ENCODE measurements around the gene CHST7.

CHST7 gene

GRCh38 chrX:46599051-46599560 is 25.5 kb downstream of the CHST7 start:
- H3K4me1 ChIP-seq (ENCODE audit: insufficient read depth, low read length) = no peaks in the 10 kb centered on the region
- H3K36me3 ChIP-seq (ENCODE audit: insufficient read depth, low read length) = no peaks in the 10 kb centered on the region
- no peaks in the 10 kb centered on the region for H3K9me3 ChIP-seq (ENCODE audit: low read length)

DNA sequence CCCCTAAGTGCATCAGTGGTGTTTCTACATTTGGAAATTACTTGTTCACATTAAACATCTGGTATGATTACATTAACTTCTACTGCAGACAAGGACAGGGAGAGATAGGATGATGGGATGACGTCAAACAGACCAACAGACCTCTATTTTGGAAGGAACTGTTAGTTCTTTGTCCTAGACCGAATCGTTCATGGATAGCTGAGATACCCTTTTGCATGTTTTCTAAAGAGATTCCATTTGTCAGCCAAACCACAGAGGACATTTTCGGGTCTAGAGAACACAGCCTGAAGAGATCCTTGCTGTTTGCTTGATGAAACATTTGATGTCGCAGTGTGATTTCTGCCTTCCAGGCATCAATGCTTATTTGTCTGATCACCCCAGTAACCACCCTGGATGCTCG is 27.7 kb downstream of the CHST7 start:
- Histone ChIP-seq H3K9me3 (ENCODE audit: low read length) (no peaks in the 10 kb centered on the region), H3K36me3 (ENCODE audit: insufficient read depth, low read length) (no peaks in the 10 kb centered on the region), H3K4me1 (ENCODE audit: insufficient read depth, low read length) (no peaks in the 10 kb centered on the region), H2AFZ (ENCODE audit: low read depth, low read length) (no peak overlapping the region), H3K27me3 (ENCODE audit: insufficient read depth, low read length) (peaks cover 3% of the 10 kb centered on the region), H3K4me3 (ENCODE audit: low read length) (no peak overlapping the region)

More at GRCh38 chrX:46599051-46599560, 25.5 kb downstream of the CHST7 start:
- Histone ChIP-seq H2AFZ (ENCODE audit: low read depth, low read length) (no peak overlapping the region), H3K27me3 (ENCODE audit: insufficient read depth, low read length) (peaks cover 3% of the 10 kb centered on the region), H3K4me3 (ENCODE audit: low read length) (no peak overlapping the region)

DNA sequence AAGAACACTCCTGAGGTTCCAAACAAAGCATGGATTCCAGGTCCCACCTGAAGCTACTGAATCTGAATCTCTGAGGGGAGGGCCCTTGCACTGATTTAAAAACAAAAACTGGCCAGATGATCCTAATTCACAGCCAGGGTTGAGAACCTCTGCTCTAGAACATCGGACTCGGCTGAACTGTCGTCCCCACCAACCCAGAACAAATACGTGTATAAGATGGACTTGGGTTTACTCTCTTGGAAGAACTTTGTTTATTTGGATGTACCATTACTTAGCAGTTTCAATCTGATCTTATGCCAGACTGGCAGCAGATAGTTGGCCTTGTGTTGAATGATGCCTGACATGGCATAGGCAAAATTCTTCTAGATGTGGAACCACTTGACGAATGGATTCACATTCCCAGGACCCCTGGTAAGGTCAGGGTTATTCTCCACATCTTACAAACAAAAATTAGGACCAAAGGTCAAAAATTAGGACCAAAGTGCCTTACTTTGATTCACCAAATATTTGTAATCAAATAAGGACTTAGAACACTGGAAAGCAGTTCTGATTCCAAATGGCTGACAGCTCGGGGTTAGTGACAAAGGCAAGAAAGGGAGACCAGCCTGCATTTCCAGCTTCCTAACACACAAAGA is 29.0 kb downstream of the CHST7 start:
- H3K9me3 ChIP-seq (ENCODE audit: low read length) = no peaks in the 10 kb centered on the region
- H3K4me3 ChIP-seq (ENCODE audit: low read length) = no peak overlapping the region
- no peaks in the 10 kb centered on the region for H3K4me1 ChIP-seq (ENCODE audit: insufficient read depth, low read length)
- H2AFZ ChIP-seq (ENCODE audit: low read depth, low read length) = no peak overlapping the region
- peaks cover 3% of the 10 kb centered on the region for H3K27me3 ChIP-seq (ENCODE audit: insufficient read depth, low read length)
- H3K36me3 ChIP-seq (ENCODE audit: insufficient read depth, low read length) = no peaks in the 10 kb centered on the region

DNA sequence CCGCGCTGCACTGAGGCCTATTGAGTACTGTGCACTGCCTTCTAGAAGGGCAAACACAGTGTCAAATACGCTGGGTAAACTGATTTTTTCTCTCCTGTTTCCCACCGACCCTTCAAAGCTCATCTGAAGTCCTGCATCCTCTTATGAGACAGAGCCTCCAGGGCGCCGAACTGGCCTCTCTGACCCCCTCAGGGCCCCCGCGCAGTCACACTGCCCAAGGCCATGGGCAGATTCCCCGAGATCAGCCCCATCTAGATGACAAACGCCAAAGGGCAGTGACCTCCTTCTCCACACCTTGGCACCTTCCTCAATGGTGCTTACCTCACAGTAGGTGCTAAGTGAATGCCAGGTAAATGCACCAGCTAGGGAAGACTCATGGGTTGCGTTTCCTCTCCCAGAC is 34.4 kb downstream of the CHST7 start:
- H3K4me1 ChIP-seq (ENCODE audit: insufficient read depth, low read length) = no peaks in the 10 kb centered on the region
- H3K4me3 ChIP-seq (ENCODE audit: low read length) = no peak overlapping the region
- no peaks in the 10 kb centered on the region for H3K27me3 ChIP-seq (ENCODE audit: insufficient read depth, low read length)
- H3K9me3 ChIP-seq (ENCODE audit: low read length) = no peaks in the 10 kb centered on the region
- H3K36me3 ChIP-seq (ENCODE audit: insufficient read depth, low read length) = no peaks in the 10 kb centered on the region
- H2AFZ ChIP-seq (ENCODE audit: low read depth, low read length) = no peak overlapping the region

GRCh38 chrX:46610070-46610658 is 36.6 kb downstream of the CHST7 start:
- H3K9me3 ChIP-seq (ENCODE audit: low read length) = no peaks in the 10 kb centered on the region
- H3K27me3 ChIP-seq (ENCODE audit: insufficient read depth, low read length) = no peaks in the 10 kb centered on the region
- no peaks in the 10 kb centered on the region for H3K36me3 ChIP-seq (ENCODE audit: insufficient read depth, low read length)
- H3K4me3 ChIP-seq (ENCODE audit: low read length) = no peak overlapping the region
- no peak overlapping the region for H2AFZ ChIP-seq (ENCODE audit: low read depth, low read length)
- H3K4me1 ChIP-seq (ENCODE audit: insufficient read depth, low read length) = no peaks in the 10 kb centered on the region

DNA sequence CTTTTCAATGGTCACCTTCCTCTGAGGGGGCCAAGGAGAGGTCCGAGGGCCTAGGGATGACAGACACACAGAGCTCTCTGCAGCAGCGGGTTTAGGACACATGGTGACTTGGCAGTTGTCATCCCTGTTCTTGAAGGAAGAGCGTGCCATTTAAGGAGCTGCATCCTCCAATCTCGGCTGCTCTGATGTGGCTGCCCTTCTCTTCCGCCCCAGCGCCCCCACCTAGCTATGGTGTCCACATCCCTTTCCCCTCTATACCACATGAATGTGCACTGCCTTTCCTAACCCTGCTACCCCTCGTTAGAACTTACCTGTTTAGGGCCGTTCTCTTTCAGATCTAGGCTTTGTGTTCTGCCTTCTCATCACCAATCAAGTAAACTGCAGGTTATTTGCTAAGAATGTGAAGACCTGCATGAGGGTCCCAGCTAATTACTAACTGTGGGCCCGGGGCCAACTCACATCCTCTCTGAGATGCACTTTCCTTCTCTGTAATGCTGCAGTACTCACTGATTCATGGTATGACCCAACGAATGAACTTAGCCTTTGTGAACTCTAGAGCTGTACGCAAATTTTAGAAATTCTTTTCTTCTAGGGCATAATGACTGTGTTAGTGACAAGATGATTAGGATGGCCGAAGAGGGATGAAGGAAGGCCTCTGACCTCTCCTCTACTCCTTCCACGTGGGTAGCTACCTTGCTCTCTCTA is 38.2 kb downstream of the CHST7 start:
- H2AFZ ChIP-seq (ENCODE audit: low read depth, low read length) = no peak overlapping the region
- H3K4me1 ChIP-seq (ENCODE audit: insufficient read depth, low read length) = no peaks in the 10 kb centered on the region
- H3K36me3 ChIP-seq (ENCODE audit: insufficient read depth, low read length) = no peaks in the 10 kb centered on the region
- no peaks in the 10 kb centered on the region for H3K27me3 ChIP-seq (ENCODE audit: insufficient read depth, low read length)
- H3K4me3 ChIP-seq (ENCODE audit: low read length) = no peak overlapping the region
- H3K9me3 ChIP-seq (ENCODE audit: low read length) = no peaks in the 10 kb centered on the region

GRCh38 chrX:46617906-46618305 is 44.3 kb downstream of the CHST7 start:
- no peaks in the 10 kb centered on the region for H3K9me3 ChIP-seq (ENCODE audit: low read length)
- H3K27me3 ChIP-seq (ENCODE audit: insufficient read depth, low read length) = no peaks in the 10 kb centered on the region
- H3K4me3 ChIP-seq (ENCODE audit: low read length) = no peak overlapping the region
- H3K36me3 ChIP-seq (ENCODE audit: insufficient read depth, low read length) = no peaks in the 10 kb centered on the region
- no peaks in the 10 kb centered on the region for H3K4me1 ChIP-seq (ENCODE audit: insufficient read depth, low read length)
- no peak overlapping the region for H2AFZ ChIP-seq (ENCODE audit: low read depth, low read length)

- no peaks in the 10 kb centered on the region for H3K9me3 ChIP-seq (ENCODE audit: low read length)
- H3K36me3 ChIP-seq (ENCODE audit: insufficient read depth, low read length) = no peaks in the 10 kb centered on the region
- H3K4me3 ChIP-seq (ENCODE audit: low read length) = no peak overlapping the region
Observed at GRCh38 chrX:46618947-46619346, 45.4 kb downstream of the CHST7 start.

DNA sequence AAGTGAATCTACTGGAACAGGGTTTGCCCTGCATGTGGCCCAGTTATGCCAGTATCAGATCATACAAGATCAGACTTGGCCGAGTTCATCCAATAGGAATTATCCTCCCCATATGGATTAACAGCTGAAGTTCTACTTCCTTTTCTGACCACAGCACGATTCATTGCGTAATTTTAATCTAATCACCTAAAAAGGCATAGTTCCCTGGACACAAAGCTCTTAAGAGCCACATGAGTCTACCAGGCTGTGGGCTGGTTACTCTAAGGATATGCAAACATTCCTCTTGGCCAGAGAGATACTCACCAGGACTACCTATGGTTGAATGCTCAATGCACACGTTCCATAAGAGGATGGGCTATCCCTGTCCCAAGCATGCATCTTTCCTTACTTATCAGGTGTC is 46.9 kb downstream of the CHST7 start:
- H3K4me1 ChIP-seq (ENCODE audit: insufficient read depth, low read length) = no peaks in the 10 kb centered on the region
- H3K27me3 ChIP-seq (ENCODE audit: insufficient read depth, low read length) = no peaks in the 10 kb centered on the region
- no peaks in the 10 kb centered on the region for H3K9me3 ChIP-seq (ENCODE audit: low read length)
- no peak overlapping the region for H3K4me3 ChIP-seq (ENCODE audit: low read length)
- H3K36me3 ChIP-seq (ENCODE audit: insufficient read depth, low read length) = no peaks in the 10 kb centered on the region
- H2AFZ ChIP-seq (ENCODE audit: low read depth, low read length) = no peak overlapping the region

More at GRCh38 chrX:46618947-46619346, 45.4 kb downstream of the CHST7 start:
- H3K4me1 ChIP-seq (ENCODE audit: insufficient read depth, low read length) = no peaks in the 10 kb centered on the region
- no peaks in the 10 kb centered on the region for H3K27me3 ChIP-seq (ENCODE audit: insufficient read depth, low read length)
- no peak overlapping the region for H2AFZ ChIP-seq (ENCODE audit: low read depth, low read length)

DNA sequence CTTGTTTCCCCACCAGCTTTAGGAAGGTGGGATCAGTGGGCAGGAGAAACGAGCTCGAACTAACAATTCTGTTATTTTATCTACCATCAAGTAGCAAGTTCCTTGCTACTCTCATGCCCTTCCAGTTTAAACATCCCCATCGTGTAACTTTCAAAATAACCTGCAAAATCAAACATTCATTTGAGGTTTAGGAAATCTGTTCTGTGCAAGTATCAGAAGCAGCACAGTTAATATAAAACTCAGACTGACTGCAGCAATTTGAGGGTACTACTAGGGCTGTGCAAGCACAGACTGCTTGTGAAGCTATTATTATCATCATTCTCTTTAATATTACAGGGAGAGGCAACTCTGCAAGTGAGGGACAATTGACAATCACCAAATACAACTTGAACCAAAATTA is 48.0 kb downstream of the CHST7 start:
- no peak overlapping the region for H3K4me3 ChIP-seq (ENCODE audit: low read length)
- H3K9me3 ChIP-seq (ENCODE audit: low read length) = no peaks in the 10 kb centered on the region
- H3K4me1 ChIP-seq (ENCODE audit: insufficient read depth, low read length) = no peaks in the 10 kb centered on the region
- no peaks in the 10 kb centered on the region for H3K27me3 ChIP-seq (ENCODE audit: insufficient read depth, low read length)
- no peak overlapping the region for H2AFZ ChIP-seq (ENCODE audit: low read depth, low read length)
- no peaks in the 10 kb centered on the region for H3K36me3 ChIP-seq (ENCODE audit: insufficient read depth, low read length)

DNA sequence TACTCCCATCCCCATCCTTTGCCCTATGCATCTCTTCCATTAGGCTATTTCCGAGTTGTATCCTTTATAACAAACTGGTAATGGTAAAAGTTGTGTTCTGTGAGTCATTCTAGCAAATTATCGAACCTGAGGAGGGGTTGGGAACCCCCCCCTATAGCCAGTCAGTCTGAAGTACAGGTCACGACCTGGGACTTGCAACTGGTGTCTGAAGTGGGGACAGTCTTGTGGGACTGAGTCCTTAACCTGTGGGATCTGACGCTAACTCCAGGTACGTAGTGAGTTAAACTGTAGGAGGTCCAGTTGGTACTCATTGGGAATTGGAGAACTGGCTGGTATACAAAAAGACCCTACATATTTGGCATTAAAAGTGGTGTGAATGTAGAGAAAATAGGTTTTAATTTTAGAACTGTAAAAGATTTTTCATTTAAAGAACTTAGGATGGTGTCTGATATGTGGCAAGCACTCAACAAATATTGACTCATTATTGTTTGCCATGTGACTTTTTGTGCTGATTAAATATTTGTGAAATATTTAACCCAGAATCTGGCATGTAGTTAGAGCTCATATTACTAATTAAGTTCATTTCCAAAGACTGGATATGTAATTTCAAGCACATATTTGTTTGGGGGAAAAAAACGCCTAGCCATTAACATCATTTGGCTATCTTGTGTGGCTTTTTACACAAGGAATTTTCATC is 50.7 kb downstream of the CHST7 start:
- Histone ChIP-seq H3K36me3 (ENCODE audit: insufficient read depth, low read length) (no peaks in the 10 kb centered on the region), H3K4me3 (ENCODE audit: low read length) (no peak overlapping the region), H2AFZ (ENCODE audit: low read depth, low read length) (no peak overlapping the region), H3K9me3 (ENCODE audit: low read length) (no peaks in the 10 kb centered on the region), H3K27me3 (ENCODE audit: insufficient read depth, low read length) (no peaks in the 10 kb centered on the region), H3K4me1 (ENCODE audit: insufficient read depth, low read length) (no peaks in the 10 kb centered on the region)

DNA sequence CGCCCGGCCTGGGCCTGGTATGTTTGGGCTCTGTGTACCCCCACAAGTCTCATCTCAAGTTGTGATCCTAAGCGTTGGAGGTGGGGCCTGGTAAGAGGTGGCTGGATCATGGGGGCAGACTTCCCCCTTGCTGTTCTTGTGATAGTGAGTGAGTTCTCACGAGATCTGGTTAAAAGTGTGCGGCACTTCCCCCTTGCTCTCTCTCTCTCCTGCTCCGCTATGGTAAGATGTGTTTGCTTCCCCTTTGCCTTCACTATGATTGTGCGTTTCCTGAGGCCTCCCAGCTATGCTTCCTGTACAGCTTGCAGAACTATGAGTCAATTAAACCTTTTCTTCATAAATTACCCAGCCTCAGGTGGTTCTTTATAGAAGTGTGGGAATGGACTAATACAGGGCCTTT is 53.0 kb downstream of the CHST7 start:
- Histone ChIP-seq H3K27me3 (ENCODE audit: insufficient read depth, low read length) (no peaks in the 10 kb centered on the region), H3K4me1 (ENCODE audit: insufficient read depth, low read length) (no peaks in the 10 kb centered on the region), H2AFZ (ENCODE audit: low read depth, low read length) (no peak overlapping the region), H3K9me3 (ENCODE audit: low read length) (no peaks in the 10 kb centered on the region), H3K4me3 (ENCODE audit: low read length) (no peak overlapping the region), H3K36me3 (ENCODE audit: insufficient read depth, low read length) (no peaks in the 10 kb centered on the region)

DNA sequence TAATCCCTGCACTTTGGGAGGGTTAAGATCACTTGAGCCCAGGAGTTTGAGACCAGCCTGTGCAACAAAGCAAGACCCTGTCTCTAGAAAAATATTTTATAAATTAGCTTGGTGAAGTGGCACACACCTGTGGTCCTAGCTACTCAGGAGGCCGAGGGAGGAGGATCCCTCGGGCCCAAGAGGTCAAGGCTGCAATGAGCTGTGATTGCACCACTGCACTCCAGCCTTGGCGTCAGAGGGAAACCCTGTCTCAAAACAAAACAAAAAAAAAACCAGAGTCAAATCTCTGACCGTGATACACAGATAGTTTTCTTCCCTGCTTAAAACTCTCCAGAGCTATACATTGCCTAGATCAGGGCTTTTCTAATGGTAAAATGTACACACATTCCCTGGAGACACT is 53.5 kb downstream of the CHST7 start:
- no peaks in the 10 kb centered on the region for H3K4me1 ChIP-seq (ENCODE audit: insufficient read depth, low read length)
- H2AFZ ChIP-seq (ENCODE audit: low read depth, low read length) = no peak overlapping the region
- H3K36me3 ChIP-seq (ENCODE audit: insufficient read depth, low read length) = no peaks in the 10 kb centered on the region
- H3K9me3 ChIP-seq (ENCODE audit: low read length) = no peaks in the 10 kb centered on the region
- H3K4me3 ChIP-seq (ENCODE audit: low read length) = no peak overlapping the region
- no peaks in the 10 kb centered on the region for H3K27me3 ChIP-seq (ENCODE audit: insufficient read depth, low read length)

All from neuron (in vitro differentiated cells).